ENCODE results near the gene FOXL3. TPM values are rescaled to one million over a fixed set of nuclear protein-coding genes. Genes with fewer than 3 reads are reported as not detected.

Gene FOXL3
- polyA plus RNA-seq, 1 of the 3 experiments (the other 2 are of a cell fraction), result not detected

- DNase-seq, result no peak
- Histone ChIP-seq H3K9me2 (no peaks in the 10 kb centered on the region), H3F3A (replicated peaks; ENCODE audit: insufficient read depth) (no peaks in the 10 kb centered on the region), H3K27ac (ENCODE audit: low read depth in 2 of 2, low read length in 1 of 2) (no peak overlapping the region), H3K9ac (no peak overlapping the region), H4K20me1 (ENCODE audit: insufficient read depth) (no peaks in the 10 kb centered on the region), H2AFZ (ENCODE audit: low read depth) (no peak overlapping the region), H3K27me3 (ENCODE audit: insufficient read depth) (no peaks in the 10 kb centered on the region), H3K4me3 (ENCODE audit: low read depth in 2 of 2, low read length in 1 of 2) (no peak overlapping the region), H3K4me2 (no peak overlapping the region), H3K36me3 (replicated peaks in 1 of 2; ENCODE audit: control insufficient read depth in 1 of 2, insufficient read depth in 2 of 2, low read length in 1 of 2) (no peaks in the 10 kb centered on the region), H3K79me2 (ENCODE audit: insufficient read depth) (no peaks in the 10 kb centered on the region), H3K4me1 (ENCODE audit: control insufficient read depth in 1 of 2, insufficient read depth in 2 of 2, low read depth in 1 of 2, low read length in 1 of 2) (peaks cover 0 to 10% of the 10 kb centered on the region in 2 experiments; a peak in 2 of 4 replicates), H3K9me3 (no peaks in the 10 kb centered on the region)
- WGBS (ENCODE audit: low lambda C conversion rate), result 65% methylated on average over 22 of the region's 29 CpGs
- TF ChIP-seq FOXM1 (IDR thresholded peaks at IDR 0.05; ENCODE audit: low read depth), result no peak
- TF ChIP-seq PBX3 (IDR thresholded peaks at IDR 0.05), result no peak
- no peak for TF ChIP-seq EZH2phosphoT487 (IDR thresholded peaks at IDR 0.05; ENCODE audit: borderline replicate concordance, low read depth)
- no peak for TF ChIP-seq IRF3 (IDR thresholded peaks at IDR 0.05; ENCODE audit: low read depth, low read length)
- no peak for TF ChIP-seq FOSL2 (IDR thresholded peaks at IDR 0.05; ENCODE audit: borderline replicate concordance, low read depth)
- TF ChIP-seq USF2 (IDR thresholded peaks at IDR 0.05; ENCODE audit: borderline replicate concordance, low read depth, low read length), result no peak
- no peak for TF ChIP-seq RFX5 (IDR thresholded peaks at IDR 0.05; ENCODE audit: low read length)
- TF ChIP-seq YY1 (IDR thresholded peaks at IDR 0.05; ENCODE audit: low read depth), result no peak
- no peak for TF ChIP-seq ELF1 (IDR thresholded peaks at IDR 0.05)
- TF ChIP-seq SMC3 (IDR thresholded peaks at IDR 0.05; ENCODE audit: low read depth, low read length), result no peak
- no peak for TF ChIP-seq MAX (IDR thresholded peaks at IDR 0.05; ENCODE audit: low read depth)
- TF ChIP-seq NRF1 (IDR thresholded peaks at IDR 0.05; ENCODE audit: low read depth, low read length), result no peak
- no peak for TF ChIP-seq NFIC (IDR thresholded peaks at IDR 0.05; ENCODE audit: borderline replicate concordance)
- no peak for TF ChIP-seq TEAD4 (IDR thresholded peaks at IDR 0.05; ENCODE audit: borderline replicate concordance, insufficient read depth)
- ChIA-PET CTCF (no interaction called here), POLR2A (no interaction called here)
These were observed 37.6 kb upstream of the FOXL3 start for GRCh38 chr7:252216-252965.

- no peak overlapping the region for H3K4me2 ChIP-seq
- no peaks in the 10 kb centered on the region for H3F3A ChIP-seq (replicated peaks; ENCODE audit: insufficient read depth)
- WGBS (ENCODE audit: low lambda C conversion rate), result 90% methylated on average over 21 of the region's 22 CpGs
- no peaks in the 10 kb centered on the region for H3K9me3 ChIP-seq
- H3K9me2 ChIP-seq, result no peaks in the 10 kb centered on the region
- no peaks in the 10 kb centered on the region for H3K27me3 ChIP-seq (ENCODE audit: insufficient read depth)
- H4K20me1 ChIP-seq (ENCODE audit: insufficient read depth), result no peaks in the 10 kb centered on the region
- POLR2A ChIA-PET, result no interaction called here
- no peaks in the 10 kb centered on the region for H3K36me3 ChIP-seq (replicated peaks in 1 of 2; ENCODE audit: control insufficient read depth in 1 of 2, insufficient read depth in 2 of 2, low read length in 1 of 2)
- no peak overlapping the region for H3K27ac ChIP-seq (ENCODE audit: low read depth in 2 of 2, low read length in 1 of 2)
- H3K4me3 ChIP-seq (ENCODE audit: low read depth in 2 of 2, low read length in 1 of 2), result no peak overlapping the region
- CTCF ChIA-PET, result no interaction called here
- DNase-seq, result no peak
- no peak overlapping the region for H3K9ac ChIP-seq
- peaks cover 0 to 10% of the 10 kb centered on the region in 2 experiments; a peak in 2 of 4 replicates for H3K4me1 ChIP-seq (ENCODE audit: control insufficient read depth in 1 of 2, insufficient read depth in 2 of 2, low read depth in 1 of 2, low read length in 1 of 2)
- no peak overlapping the region for H2AFZ ChIP-seq (ENCODE audit: low read depth)
- no peaks in the 10 kb centered on the region for H3K79me2 ChIP-seq (ENCODE audit: insufficient read depth)
- TF ChIP-seq IRF3 (IDR thresholded peaks at IDR 0.05; ENCODE audit: low read depth, low read length) (no peak), SMC3 (IDR thresholded peaks at IDR 0.05; ENCODE audit: low read depth, low read length) (no peak), CTCF (IDR thresholded peaks at IDR 0.05) (no peak), ZBTB33 (IDR thresholded peaks at IDR 0.05; ENCODE audit: borderline replicate concordance, low read depth) (no peak), YY1 (IDR thresholded peaks at IDR 0.05; ENCODE audit: low read depth) (no peak), MEF2A (IDR thresholded peaks at IDR 0.05; ENCODE audit: borderline replicate concordance, low read depth) (no peak), GATA2 (CRISPR knock-in tag; IDR thresholded peaks at IDR 0.05) (no peak), FOSL2 (IDR thresholded peaks at IDR 0.05; ENCODE audit: borderline replicate concordance, low read depth) (no peak)
These were observed 37.0 kb upstream of the FOXL3 start for GRCh38 chr7:252981-253380.
